Middle frontal gyrus (tissue), 1 donor: ENCODE results near the gene PCDHA13.
A peak's percentile ranks its signal among the peaks of the same experiment; 100 is the strongest.
"Not testable (repeated sequence)": the region's sequence is repeated elsewhere in the genome, so short reads cannot be mapped to it uniquely, and the experiment has no call there.

Experiments used
- DNase-seq: peaks from one replicate; pipeline ENCODE4 v3.0.0-alpha.2; 2015; ENCODE audit warnings: low spot score; ENCODE audit errors: extremely low spot score

Gene PCDHA13

DNA sequence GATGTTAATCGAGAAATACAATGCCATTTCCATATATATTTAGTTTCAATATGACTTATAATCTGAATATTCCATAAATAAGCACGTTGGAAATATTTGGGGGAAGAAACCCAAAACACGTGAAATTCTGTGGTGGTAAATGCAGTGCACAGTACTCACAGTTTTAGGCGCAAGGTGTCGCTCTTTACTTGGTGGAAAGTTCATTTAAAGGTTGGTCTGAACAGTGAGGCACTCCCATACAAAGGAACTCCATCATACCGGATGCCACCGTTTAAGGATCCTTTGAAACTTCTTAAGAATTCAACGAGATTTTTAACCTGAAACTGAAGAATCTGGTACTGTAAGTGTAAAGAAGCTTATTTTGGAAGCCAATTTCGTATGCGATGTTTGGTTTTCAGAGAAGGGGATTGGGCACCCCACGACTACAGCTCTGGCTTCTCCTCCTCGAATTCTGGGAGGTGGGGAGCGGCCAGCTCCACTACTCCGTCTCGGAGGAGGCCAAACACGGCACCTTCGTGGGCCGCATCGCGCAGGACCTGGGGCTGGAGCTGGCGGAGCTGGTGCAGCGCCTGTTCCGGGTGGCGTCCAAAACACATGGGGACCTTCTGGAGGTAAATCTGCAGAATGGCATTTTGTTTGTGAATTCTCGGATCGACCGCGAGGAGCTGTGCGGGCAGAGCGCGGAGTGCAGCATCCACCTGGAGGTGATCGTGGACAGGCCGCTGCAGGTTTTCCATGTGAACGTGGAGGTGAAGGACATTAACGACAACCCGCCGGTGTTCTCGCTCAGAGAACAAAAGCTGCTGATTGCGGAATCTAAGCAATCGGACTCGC, 13.0 kb upstream of the PCDHA13 start, which contains the start of gene PCDHA11:
TSS of gene PCDHA11 (plus strand) at position 237 of the 834 bp plus-strand sequence. CDS start at position 384, 147 bp downstream.
- no peak for DNase-seq

DNA sequence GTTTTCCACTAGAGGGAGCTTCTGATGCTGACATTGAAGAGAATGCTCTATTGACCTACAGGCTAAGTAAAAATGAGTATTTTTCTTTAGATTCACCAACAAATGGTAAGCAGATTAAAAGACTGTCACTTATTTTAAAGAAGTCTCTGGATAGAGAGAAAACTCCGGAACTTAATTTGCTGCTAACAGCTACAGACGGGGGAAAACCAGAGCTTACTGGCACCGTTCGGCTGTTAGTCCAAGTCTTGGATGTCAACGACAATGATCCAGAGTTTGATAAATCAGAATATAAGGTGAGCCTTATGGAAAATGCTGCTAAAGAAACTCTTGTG, 12.4 kb upstream of the PCDHA13 start:
- no peak for DNase-seq

DNA sequence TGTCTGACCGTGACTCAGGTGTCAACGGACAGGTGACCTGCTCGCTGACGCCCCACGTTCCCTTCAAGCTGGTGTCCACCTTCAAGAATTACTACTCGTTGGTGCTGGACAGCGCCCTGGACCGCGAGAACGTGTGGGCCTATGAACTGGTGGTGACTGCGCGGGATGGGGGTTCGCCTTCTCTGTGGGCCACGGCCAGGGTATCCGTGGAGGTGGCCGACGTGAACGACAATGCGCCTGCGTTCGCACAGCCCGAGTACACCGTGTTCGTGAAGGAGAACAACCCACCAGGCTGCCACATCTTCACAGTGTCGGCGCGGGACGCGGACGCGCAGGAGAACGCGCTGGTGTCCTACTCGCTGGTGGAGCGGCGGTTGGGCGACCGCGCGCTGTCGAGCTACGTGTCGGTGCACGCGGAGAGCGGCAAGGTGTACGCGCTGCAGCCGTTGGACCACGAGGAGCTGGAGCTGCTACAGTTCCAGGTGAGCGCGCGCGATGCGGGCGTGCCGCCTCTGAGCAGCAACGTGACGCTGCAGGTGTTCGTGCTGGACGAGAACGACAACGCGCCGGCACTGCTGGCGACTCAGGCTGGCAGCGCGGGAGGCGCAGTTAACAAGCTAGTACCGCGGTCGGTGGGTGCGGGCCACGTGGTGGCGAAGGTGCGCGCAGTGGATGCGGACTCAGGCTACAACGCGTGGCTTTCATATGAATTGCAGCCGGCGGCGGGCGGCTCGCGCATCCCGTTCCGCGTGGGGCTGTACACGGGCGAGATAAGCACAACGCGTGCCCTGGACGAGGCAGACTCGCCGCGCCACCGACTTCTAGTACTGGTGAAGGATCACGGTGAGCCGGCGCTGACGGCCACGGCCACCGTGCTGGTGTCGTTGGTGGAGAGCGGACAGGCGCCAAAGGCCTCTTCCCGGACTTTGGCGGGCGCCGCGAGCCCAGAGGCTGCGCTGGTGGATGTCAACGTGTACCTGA, 11.4 kb upstream of the PCDHA13 start:
- DNase-seq = no peak

DNA sequence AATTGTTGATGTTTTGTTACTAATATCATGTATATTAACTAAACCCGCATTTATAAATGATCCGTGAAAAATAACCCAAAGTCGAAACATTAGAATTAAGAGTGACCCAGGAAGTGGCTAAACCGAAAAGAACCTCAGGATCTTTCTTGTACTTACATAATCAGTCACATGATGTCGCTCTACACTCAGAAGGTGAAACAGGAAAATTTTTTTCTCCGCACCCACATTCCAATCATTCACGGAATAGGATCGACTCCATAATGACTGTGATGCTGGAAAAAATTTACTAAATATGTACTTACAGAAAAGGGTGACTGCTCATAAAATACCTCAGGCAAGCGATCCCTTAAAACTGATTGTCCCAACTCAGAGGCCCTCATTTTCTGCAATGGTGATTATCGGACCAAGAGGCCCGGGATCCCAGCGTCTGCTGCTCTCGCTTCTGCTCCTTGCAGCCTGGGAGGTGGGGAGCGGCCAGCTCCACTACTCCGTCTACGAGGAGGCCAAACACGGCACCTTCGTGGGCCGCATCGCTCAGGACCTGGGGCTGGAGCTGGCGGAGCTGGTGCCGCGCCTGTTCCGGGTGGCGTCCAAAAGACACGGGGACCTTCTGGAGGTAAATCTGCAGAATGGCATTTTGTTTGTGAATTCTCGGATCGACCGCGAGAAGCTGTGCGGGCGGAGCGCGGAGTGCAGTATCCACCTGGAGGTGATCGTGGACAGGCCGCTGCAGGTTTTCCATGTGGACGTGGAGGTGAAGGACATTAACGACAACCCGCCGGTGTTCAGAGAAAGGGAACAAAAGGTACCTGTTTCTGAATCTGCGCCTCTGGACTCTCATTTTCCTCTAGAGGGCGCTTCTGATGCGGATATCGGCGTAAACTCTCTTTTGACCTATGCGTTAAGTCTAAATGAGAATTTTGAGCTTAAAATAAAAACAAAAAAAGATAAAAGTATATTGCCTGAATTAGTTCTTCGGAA, 6.5 kb upstream of the PCDHA13 start, which contains the start of gene PCDHA12:
TSS of gene PCDHA12 (plus strand) at position 224 of the 981 bp plus-strand sequence. CDS start at position 389, 165 bp downstream.
- DNase-seq = no peak

DNA sequence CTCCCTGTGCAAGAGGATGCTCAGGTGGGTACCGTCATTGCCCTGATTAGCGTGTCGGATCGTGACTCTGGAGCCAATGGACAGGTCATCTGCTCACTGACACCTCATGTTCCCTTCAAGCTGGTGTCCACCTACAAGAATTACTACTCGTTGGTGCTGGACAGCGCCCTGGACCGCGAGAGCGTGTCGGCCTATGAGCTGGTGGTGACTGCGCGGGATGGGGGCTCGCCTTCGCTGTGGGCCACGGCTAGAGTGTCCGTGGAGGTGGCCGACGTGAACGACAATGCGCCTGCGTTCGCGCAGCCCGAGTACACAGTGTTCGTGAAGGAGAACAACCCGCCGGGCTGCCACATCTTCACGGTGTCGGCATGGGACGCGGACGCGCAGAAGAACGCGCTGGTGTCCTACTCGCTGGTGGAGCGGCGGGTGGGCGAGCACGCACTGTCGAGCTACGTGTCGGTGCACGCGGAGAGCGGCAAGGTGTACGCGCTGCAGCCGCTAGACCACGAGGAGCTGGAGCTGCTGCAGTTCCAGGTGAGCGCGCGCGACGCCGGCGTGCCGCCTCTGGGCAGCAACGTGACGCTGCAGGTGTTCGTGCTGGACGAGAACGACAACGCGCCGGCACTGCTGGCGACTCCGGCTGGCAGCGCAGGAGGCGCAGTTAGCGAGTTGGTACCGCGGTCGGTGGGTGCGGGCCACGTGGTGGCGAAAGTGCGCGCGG, 5.2 kb upstream of the PCDHA13 start:
- not testable (repeated sequence) for DNase-seq

DNA sequence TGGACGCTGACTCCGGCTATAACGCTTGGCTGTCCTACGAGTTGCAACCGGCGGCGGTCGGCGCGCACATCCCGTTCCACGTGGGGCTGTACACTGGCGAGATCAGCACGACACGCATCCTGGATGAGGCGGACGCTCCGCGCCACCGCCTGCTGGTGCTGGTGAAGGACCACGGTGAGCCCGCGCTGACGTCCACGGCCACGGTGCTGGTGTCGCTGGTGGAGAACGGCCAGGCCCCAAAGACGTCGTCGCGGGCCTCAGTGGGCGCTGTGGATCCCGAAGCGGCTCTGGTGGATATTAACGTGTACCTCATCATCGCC, 4.7 kb upstream of the PCDHA13 start:
- no peak for DNase-seq

DNA sequence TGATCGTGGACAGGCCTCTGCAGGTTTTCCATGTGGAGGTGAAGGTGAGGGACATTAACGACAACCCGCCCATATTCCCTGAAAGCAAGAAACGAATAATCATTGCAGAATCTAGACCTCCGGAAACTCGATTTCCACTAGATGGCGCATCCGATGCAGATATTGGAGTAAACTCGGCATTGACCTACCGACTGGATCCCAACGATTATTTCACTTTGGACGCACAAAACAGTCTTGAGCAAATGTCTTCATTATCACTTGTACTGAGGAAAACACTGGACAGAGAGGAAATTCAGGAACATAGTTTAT, 621 bp downstream of the PCDHA13 start:
- DNase-seq = no peak

DNA sequence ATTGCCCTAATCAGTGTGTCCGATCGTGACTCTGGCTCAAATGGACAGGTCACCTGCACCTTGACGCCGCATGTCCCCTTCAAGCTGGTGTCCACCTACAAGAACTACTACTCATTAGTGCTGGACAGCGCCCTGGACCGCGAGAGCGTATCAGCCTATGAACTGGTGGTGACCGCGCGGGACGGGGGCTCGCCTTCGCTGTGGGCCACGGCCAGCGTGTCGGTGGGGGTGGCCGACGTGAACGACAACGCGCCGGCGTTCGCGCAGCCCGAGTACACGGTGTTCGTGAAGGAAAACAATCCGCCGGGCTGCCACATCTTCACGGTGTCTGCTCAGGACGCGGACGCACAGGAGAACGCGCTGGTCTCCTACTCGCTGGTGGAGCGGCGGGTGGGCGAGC, 1.4 kb downstream of the PCDHA13 start:
- DNase-seq = no peak

DNA sequence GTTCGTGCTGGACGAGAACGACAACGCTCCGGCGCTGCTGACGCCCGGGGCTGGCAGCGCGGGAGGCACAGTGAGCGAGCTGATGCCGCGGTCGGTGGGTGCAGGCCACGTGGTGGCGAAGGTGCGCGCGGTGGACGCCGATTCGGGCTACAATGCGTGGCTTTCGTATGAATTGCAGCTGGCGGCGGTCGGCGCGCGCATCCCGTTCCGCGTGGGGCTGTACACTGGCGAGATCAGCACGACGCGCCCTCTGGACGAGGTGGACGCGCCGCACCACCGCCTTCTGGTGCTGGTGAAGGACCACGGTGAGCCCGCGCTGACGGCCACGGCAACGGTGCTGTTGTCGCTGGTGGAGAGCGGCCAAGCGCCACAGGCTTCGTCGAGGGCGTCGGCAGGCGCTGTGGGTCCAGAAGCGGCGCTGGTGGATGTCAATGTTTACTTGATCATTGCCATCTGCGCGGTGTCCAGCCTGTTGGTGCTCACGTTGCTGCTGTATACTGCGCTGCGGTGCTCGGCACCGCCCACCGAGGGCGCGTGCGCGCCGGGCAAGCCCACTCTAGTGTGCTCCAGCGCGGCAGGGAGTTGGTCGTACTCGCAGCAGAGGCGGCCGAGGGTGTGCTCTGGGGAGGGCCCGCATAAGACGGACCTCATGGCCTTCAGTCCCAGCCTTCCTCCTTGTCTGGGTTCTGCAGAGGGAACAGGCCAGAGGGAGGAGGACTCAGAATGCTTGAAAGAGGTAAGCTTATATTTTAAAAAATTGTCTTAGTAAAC, 2.2 kb downstream of the PCDHA13 start:
- no peak for DNase-seq

DNA sequence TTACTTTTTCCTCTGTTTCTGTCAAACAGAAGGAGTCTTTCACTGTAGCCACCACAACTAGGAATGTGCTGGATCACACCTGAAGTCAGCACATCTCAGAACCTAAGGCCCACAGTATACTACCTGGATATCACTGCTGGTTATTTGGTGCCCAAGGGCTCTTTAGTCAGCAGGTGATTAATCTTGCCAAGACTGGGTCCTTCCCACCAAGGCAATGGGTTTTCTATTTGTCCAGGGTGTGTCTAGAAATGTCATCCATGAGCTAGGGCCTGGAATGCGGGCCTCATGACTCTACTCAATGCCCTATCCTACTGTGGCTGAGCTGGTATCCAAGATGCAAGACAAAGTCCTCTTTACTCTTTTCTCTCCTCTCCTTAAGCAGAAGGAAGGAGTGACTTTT, 34.4 kb downstream of the PCDHA13 start:
- DNase-seq = no peak

DNA sequence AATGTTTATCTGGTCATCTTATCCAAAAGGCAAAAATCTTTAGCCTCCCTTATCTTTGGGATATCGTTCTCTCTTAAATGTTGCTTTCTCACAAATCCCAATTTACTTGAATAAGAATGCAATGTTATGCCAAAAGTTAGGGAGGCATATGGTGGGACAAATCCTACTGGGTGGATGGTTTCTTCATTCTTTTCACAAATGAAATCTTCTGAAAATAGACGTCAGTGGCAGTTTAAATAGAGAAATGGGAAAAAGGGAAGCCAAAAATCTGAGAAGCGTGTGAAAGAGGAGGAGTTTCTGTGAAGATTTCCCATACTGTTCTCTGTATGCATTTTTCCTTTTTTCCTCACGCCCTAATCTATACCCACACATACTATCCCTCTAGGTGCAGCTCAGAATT, 41.7 kb downstream of the PCDHA13 start:
- DNase-seq = peak; percentile 48

DNA sequence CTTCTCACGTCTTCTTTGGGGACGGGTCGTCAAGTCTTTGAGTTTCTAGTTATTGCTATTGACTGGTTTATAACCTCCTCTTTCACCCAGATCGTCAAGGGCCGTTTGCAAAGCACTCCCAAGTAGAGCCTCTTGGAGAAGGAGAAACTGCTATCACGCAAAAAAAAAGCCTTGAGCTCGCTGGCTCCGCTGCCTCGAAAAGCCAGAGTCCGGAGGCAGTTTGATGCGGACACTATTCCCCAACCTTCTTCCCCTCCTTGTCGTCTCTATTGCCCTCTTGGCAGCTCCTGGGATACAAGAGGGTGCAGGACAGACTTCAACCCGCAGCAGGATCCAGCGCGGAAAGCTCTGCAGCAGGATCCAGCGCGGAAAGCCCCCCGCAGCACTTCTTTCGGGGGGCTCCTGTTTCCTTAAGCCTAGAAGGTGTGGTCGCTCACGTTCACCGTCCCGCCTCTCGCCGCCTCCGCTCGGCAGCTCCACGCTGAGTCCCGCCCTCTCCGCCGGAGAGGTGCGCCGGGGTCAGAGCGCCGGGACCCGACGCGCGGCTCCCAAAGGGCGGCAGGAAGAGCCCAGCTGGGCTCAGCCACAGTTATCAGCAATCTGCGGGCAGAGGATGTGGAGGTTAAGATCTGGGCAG, 44.0 kb downstream of the PCDHA13 start, which contains the start of gene PCDHAC1:
TSS of gene PCDHAC1 (plus strand) at position 494 of the 637 bp plus-strand sequence. CDS start 594 bp downstream, outside the sequence.
- DNase-seq = no peak

DNA sequence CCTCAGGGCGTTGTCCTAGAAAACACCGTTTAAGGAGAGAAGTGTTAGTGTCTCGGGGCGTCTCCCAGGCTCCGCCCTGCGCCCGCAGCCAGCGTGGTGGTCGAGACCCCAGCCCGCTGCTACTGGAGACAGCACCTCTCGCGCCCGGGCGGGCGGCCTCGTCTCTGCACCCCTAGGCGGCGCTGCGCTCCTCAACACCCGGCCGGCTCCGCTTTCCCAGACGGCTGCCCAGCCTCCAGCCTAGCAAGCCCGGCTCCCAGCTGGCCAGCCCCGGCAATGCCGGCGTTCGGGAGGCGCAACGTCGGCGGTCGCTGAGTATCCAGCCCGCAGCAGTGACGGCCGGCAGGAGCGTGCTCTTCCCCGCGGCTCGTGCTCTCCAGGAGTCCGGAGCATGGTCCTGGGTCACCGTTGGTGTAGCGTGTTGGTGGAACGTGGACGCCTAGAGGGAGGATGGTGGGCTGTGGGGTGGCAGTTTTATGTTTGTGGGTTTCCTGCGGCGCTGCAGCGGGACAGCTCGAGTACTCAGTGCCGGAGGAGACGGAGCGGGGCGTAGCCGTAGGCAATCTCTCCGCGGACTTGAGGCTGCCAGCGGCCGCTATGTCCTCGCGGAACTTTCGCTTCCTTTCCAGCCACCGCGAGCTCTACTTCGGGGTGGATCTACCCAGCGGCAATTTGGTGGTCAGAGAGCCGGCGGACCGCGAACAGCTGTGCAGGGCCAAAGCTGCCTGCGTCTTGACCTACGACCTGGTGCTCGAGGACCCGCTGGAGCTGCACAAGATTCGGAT, 44.7 kb downstream of the PCDHA13 start:
- peak; percentile 58 for DNase-seq

DNA sequence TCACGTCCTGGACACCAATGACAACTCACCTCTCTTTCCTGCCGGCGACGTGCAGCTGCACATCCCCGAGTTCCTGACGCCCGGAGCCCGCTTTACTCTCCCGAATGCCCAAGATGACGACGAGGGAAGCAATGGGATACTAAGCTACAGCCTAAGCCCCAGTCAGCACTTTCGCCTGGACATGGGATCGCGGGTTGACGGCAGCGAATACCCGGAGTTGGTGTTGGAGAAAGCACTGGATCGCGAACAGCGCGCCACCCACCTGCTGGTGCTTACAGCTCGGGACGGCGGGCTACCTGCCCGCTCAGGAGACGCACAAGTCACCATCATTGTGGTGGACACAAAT, 45.3 kb downstream of the PCDHA13 start:
- no peak for DNase-seq
